ENCODE measurements around the gene IL1RN. TPM values are rescaled to one million over a fixed set of nuclear protein-coding genes. Genes with fewer than 3 reads are reported as not detected.

Gene IL1RN
- polyA plus RNA-seq, 1 donor from 2014 or later = not detected

DNA sequence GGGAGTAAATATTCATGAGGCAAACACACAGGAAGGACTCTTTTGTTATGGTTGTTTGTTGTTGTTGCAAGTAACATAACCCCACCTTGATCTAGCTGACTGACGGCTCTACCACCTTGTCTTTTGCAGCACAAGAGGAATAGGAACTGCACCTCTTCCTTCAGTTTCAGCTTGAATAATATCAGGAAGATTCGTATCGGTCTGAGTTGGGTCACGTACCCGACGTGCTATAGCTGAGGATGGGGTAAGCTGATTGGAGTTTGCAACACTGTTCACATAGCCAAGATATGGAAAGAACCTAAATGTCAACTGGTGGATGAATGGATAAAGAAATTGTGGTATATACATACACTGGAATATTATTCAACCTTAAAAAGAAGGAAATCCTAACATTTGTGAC is 14.5 kb upstream of the IL1RN start:
- no peak overlapping the region for H3K4me2 ChIP-seq (ENCODE audit: low read length)
- TF ChIP-seq MXI1 (conservative IDR thresholded peaks at IDR 0.05; ENCODE audit: poor library complexity, severe bottlenecking) = no peak
- no peak for TF ChIP-seq TAF1 (IDR thresholded peaks at IDR 0.05; ENCODE audit: low read depth)
- TF ChIP-seq, protein P1, sequence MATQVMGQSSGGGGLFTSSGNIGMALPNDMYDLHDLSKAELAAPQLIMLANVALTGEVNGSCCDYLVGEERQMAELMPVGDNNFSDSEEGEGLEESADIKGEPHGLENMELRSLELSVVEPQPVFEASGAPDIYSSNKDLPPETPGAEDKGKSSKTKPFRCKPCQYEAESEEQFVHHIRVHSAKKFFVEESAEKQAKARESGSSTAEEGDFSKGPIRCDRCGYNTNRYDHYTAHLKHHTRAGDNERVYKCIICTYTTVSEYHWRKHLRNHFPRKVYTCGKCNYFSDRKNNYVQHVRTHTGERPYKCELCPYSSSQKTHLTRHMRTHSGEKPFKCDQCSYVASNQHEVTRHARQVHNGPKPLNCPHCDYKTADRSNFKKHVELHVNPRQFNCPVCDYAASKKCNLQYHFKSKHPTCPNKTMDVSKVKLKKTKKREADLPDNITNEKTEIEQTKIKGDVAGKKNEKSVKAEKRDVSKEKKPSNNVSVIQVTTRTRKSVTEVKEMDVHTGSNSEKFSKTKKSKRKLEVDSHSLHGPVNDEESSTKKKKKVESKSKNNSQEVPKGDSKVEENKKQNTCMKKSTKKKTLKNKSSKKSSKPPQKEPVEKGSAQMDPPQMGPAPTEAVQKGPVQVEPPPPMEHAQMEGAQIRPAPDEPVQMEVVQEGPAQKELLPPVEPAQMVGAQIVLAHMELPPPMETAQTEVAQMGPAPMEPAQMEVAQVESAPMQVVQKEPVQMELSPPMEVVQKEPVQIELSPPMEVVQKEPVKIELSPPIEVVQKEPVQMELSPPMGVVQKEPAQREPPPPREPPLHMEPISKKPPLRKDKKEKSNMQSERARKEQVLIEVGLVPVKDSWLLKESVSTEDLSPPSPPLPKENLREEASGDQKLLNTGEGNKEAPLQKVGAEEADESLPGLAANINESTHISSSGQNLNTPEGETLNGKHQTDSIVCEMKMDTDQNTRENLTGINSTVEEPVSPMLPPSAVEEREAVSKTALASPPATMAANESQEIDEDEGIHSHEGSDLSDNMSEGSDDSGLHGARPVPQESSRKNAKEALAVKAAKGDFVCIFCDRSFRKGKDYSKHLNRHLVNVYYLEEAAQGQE (IDR thresholded peaks at IDR 0.05; ENCODE audit: borderline replicate concordance) = no peak
- TF ChIP-seq EZH2 (IDR thresholded peaks at IDR 0.05; ENCODE audit: borderline replicate concordance, insufficient read depth, low read length, poor library complexity, severe bottlenecking) = no peak
- TF ChIP-seq POLR2AphosphoS5 (IDR thresholded peaks at IDR 0.05) = no peak
- no peak for TF ChIP-seq EP300 (conservative IDR thresholded peaks at IDR 0.05; ENCODE audit: poor library complexity, severe bottlenecking)
- TF ChIP-seq SMC3 (conservative IDR thresholded peaks at IDR 0.05; ENCODE audit: poor library complexity) = no peak
- no peak for TF ChIP-seq RAD21 (conservative IDR thresholded peaks at IDR 0.05)
- TF ChIP-seq, protein P2, sequence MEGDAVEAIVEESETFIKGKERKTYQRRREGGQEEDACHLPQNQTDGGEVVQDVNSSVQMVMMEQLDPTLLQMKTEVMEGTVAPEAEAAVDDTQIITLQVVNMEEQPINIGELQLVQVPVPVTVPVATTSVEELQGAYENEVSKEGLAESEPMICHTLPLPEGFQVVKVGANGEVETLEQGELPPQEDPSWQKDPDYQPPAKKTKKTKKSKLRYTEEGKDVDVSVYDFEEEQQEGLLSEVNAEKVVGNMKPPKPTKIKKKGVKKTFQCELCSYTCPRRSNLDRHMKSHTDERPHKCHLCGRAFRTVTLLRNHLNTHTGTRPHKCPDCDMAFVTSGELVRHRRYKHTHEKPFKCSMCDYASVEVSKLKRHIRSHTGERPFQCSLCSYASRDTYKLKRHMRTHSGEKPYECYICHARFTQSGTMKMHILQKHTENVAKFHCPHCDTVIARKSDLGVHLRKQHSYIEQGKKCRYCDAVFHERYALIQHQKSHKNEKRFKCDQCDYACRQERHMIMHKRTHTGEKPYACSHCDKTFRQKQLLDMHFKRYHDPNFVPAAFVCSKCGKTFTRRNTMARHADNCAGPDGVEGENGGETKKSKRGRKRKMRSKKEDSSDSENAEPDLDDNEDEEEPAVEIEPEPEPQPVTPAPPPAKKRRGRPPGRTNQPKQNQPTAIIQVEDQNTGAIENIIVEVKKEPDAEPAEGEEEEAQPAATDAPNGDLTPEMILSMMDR (IDR thresholded peaks at IDR 0.05; ENCODE audit: poor library complexity, severe bottlenecking) = no peak
- no peaks in the 10 kb centered on the region for H3K9me3 ChIP-seq (ENCODE audit: low read length)
- H3K27ac ChIP-seq (ENCODE audit: low read length) = no peak overlapping the region
- H3K9me2 ChIP-seq (ENCODE audit: insufficient read depth, low read length) = no peaks in the 10 kb centered on the region
- H3K79me2 ChIP-seq (replicated peaks; ENCODE audit: insufficient read depth, low read length) = no peaks in the 10 kb centered on the region
- no peaks in the 10 kb centered on the region for H3K27me3 ChIP-seq (ENCODE audit: insufficient read depth, low read depth, low read length)
- no peaks in the 10 kb centered on the region for H3K36me3 ChIP-seq (ENCODE audit: insufficient read depth, low read length)
- no peaks in the 10 kb centered on the region for H4K20me1 ChIP-seq (ENCODE audit: insufficient read depth)
- no peak overlapping the region for H3K9ac ChIP-seq (ENCODE audit: low read length)
- no peak overlapping the region for H3K4me3 ChIP-seq (ENCODE audit: low read length)
- no peaks in the 10 kb centered on the region for H3F3A ChIP-seq (ENCODE audit: insufficient read depth, low read length, poor library complexity, severe bottlenecking)
- H2AFZ ChIP-seq (ENCODE audit: low read depth, low read length) = no peak overlapping the region

DNA sequence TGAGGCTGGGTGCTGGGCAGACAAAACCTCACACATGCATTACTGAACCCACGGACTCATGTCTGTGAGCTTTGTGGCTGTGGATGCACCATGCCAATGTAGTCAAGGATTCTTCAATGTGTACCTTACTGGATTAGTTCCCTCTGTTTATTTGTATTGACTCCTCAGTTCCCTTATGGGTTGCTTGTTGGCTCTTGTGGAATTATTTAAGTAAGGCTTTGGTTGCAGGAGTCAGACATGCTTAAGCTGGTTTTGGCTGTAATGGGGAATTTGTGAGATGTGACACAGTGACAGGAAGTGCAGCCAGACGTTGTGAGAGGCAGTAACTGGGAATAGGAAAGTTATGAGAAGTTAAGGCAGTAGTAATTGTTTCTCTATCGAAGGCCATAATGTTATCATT is 13.6 kb upstream of the IL1RN start:
- H3K9me2 ChIP-seq (ENCODE audit: insufficient read depth, low read length) = no peaks in the 10 kb centered on the region
- H4K20me1 ChIP-seq (ENCODE audit: insufficient read depth) = no peaks in the 10 kb centered on the region
- H3K4me2 ChIP-seq (ENCODE audit: low read length) = no peak overlapping the region
- no peak overlapping the region for H2AFZ ChIP-seq (ENCODE audit: low read depth, low read length)
- no peaks in the 10 kb centered on the region for H3F3A ChIP-seq (ENCODE audit: insufficient read depth, low read length, poor library complexity, severe bottlenecking)
- no peaks in the 10 kb centered on the region for H3K9me3 ChIP-seq (ENCODE audit: low read length)
- no peak overlapping the region for H3K4me3 ChIP-seq (ENCODE audit: low read length)
- H3K36me3 ChIP-seq (ENCODE audit: insufficient read depth, low read length) = no peaks in the 10 kb centered on the region
- H3K27ac ChIP-seq (ENCODE audit: low read length) = no peak overlapping the region
- H3K27me3 ChIP-seq (ENCODE audit: insufficient read depth, low read depth, low read length) = no peaks in the 10 kb centered on the region
- H3K9ac ChIP-seq (ENCODE audit: low read length) = no peak overlapping the region
- no peaks in the 10 kb centered on the region for H3K79me2 ChIP-seq (replicated peaks; ENCODE audit: insufficient read depth, low read length)
- no peak for TF ChIP-seq MXI1 (conservative IDR thresholded peaks at IDR 0.05; ENCODE audit: poor library complexity, severe bottlenecking)
- TF ChIP-seq, protein P2 (IDR thresholded peaks at IDR 0.05; ENCODE audit: poor library complexity, severe bottlenecking) = no peak
- TF ChIP-seq EZH2 (IDR thresholded peaks at IDR 0.05; ENCODE audit: borderline replicate concordance, insufficient read depth, low read length, poor library complexity, severe bottlenecking) = no peak
- TF ChIP-seq SMC3 (conservative IDR thresholded peaks at IDR 0.05; ENCODE audit: poor library complexity) = no peak

All from neural cell (in vitro differentiated cells).